Endothelial cell of umbilical vein (primary cell): ENCODE results near the gene VPS35. TPM values are rescaled to one million over a fixed set of nuclear protein-coding genes. Genes with fewer than 3 reads are reported as not detected.
A peak's percentile ranks its signal among the peaks of the same experiment; 100 is the strongest.

Experiments
- Bru-seq: library from RNA; stranded (reverse); fragments of 400-500 nt; gene quantifications from one replicate; lab custom pipeline; 2021; lab: Mats Ljungman, UMichigan
- BruChase-seq, 2 experiments: library from RNA; stranded (reverse); fragments of 400-500 nt; gene quantifications; one replicate each; lab custom pipeline; 2021; lab: Mats Ljungman, UMichigan
- BruUV-seq: library from RNA; stranded (reverse); fragments of 400-500 nt; replicated peaks from 2 replicates; lab custom pipeline; 2021; lab: Mats Ljungman, UMichigan
- CTCF ChIA-PET: fragments of 300-600, 350-600 bp; sonication (Branson Sonifier 250); formaldehyde crosslinking; loops from one replicate; lab custom pipeline; 2021; ENCODE audit warnings: antibody characterized with exemption, inconsistent platforms; lab: Charles Lee
- POLR2A ChIA-PET: fragments of 300-600, 350-600 bp; sonication (Branson Sonifier 250); formaldehyde crosslinking; loops from one replicate; lab custom pipeline; 2021; ENCODE audit warnings: antibody characterized with exemption, inconsistent platforms; lab: Charles Lee
- DNase-seq: peaks from one replicate; pipeline ENCODE4 v3.0.0-alpha.2; 2011; ENCODE audit warnings: low read depth, low spot score
- FAIRE-seq: peaks from 2 replicates; lab custom pipeline; 2011; peaks lifted over from hg19 to GRCh38; lab: Jason Lieb, UNC
- H2AFZ ChIP-seq: 2 replicates; pipeline ENCODE4 v1.6.0; 2012; ENCODE audit warnings: low read depth, low read length, control low read depth, inconsistent platforms
- H3K27ac ChIP-seq: 2 replicates; pipeline ENCODE4 v1.5.1; 2011; ENCODE audit warnings: low read depth, mild to moderate bottlenecking, control low read depth, low read length, moderate library complexity; ENCODE audit not compliant: insufficient read depth
- H3K27me3 ChIP-seq, 2 experiments: 2 replicates each; pipeline versions ENCODE4 v1.6.0 to v1.6.1; 2011; ENCODE audit warnings: low read length in 2 of 2, mixed read lengths in 1 of 2; ENCODE audit not compliant: control insufficient read depth in 2 of 2, insufficient read depth in 2 of 2
- H3K36me3 ChIP-seq, 2 experiments: 2 replicates in 1 of 2; 3 replicates in 1 of 2; pipeline ENCODE4 v1.5.1; 2011; ENCODE audit warnings: low read length in 2 of 2, mild to moderate bottlenecking in 1 of 2, moderate library complexity in 1 of 2; ENCODE audit not compliant: control insufficient read depth in 2 of 2, insufficient read depth in 2 of 2; ENCODE audit errors: extremely low read depth in 1 of 2
- H3K4me1 ChIP-seq: 3 replicates; pipeline ENCODE4 v1.5.1; 2011; ENCODE audit warnings: mild to moderate bottlenecking, low read length; ENCODE audit not compliant: control insufficient read depth, insufficient read depth; ENCODE audit errors: extremely low read depth
- H3K4me2 ChIP-seq: 2 replicates; pipeline ENCODE4 v1.6.1; 2011; ENCODE audit warnings: low read length, control low read depth, mixed read lengths; ENCODE audit not compliant: insufficient read depth
- H3K4me3 ChIP-seq, 3 experiments: fragments of 200-600 bp in 1 of 3; sonication (generic), shearing (Covaris generic) in 1 of 3; replicated peaks in 1 of 3; 2 replicates each; pipeline ENCODE4 v1.5.1; 2011 to 2016; ENCODE audit warnings: control low read depth in 3 of 3, low read length in 3 of 3, mild to moderate bottlenecking in 2 of 3, inconsistent platforms in 1 of 3, low read depth in 1 of 3, moderate library complexity in 1 of 3; ENCODE audit not compliant: insufficient read depth in 1 of 3
- H3K79me2 ChIP-seq: 2 replicates; pipeline ENCODE4 v1.6.0; 2012; ENCODE audit warnings: low read length, inconsistent platforms; ENCODE audit not compliant: control insufficient read depth, insufficient read depth
- H3K9ac ChIP-seq: replicated peaks from 2 replicates; pipeline ENCODE3; 2011; ENCODE audit warnings: low read length, control low read depth; ENCODE audit not compliant: insufficient read depth; ENCODE audit errors: extremely low read depth
- H3K9me1 ChIP-seq: replicated peaks from 3 replicates; pipeline ENCODE4 v1.6.0; 2011; ENCODE audit warnings: mild to moderate bottlenecking, low read length; ENCODE audit not compliant: control insufficient read depth, insufficient read depth; ENCODE audit errors: extremely low read depth
- H3K9me3 ChIP-seq: replicated peaks from 2 replicates; pipeline ENCODE4 v1.5.1; 2012; ENCODE audit warnings: low read length, inconsistent platforms; ENCODE audit not compliant: control insufficient read depth, insufficient read depth
- H4K20me1 ChIP-seq: replicated peaks from 2 replicates; pipeline ENCODE3; 2011; ENCODE audit warnings: mild to moderate bottlenecking, low read length; ENCODE audit not compliant: control insufficient read depth, insufficient read depth; ENCODE audit errors: extremely low read depth
- CTCF ChIP-seq, 2 donors: IDR thresholded peaks; 1 replicate in 1 of 2; 2 replicates in 1 of 2; pipeline ENCODE4 v1.5.1; 2011; ENCODE audit warnings: low read length in 2 of 2, mild to moderate bottlenecking in 2 of 2, moderate library complexity in 2 of 2, control low read depth in 1 of 2, inconsistent platforms in 1 of 2, low read depth in 1 of 2; ENCODE audit not compliant: insufficient read depth in 1 of 2; ENCODE audit errors: extremely low read depth in 1 of 2
- EZH2 ChIP-seq: IDR thresholded peaks from 2 replicates; pipeline ENCODE4 v1.6.1; 2012; ENCODE audit warnings: borderline replicate concordance, low read depth, mild to moderate bottlenecking, moderate library complexity, low read length, inconsistent platforms; ENCODE audit not compliant: severe bottlenecking
- FOS ChIP-seq: IDR thresholded peaks from 2 replicates; pipeline ENCODE4 v1.6.1; 2011; ENCODE audit warnings: mild to moderate bottlenecking, low read length, moderate library complexity, borderline replicate concordance; ENCODE audit not compliant: insufficient read depth
- GATA2 ChIP-seq: IDR thresholded peaks from 2 replicates; pipeline ENCODE4 v1.7.0; 2011; ENCODE audit warnings: low read depth, mild to moderate bottlenecking, moderate library complexity, mixed read lengths, low read length; ENCODE audit not compliant: insufficient read length, insufficient read depth
- JUN ChIP-seq: IDR thresholded peaks from 2 replicates; pipeline ENCODE4 v1.6.1; 2011; ENCODE audit warnings: borderline replicate concordance, low read depth; ENCODE audit not compliant: insufficient read length, insufficient read depth
- MAX ChIP-seq: IDR thresholded peaks from 2 replicates; pipeline ENCODE4 v1.6.1; 2011; ENCODE audit not compliant: insufficient read depth, insufficient read length
- MYC ChIP-seq: IDR thresholded peaks from one replicate; pipeline ENCODE4 v1.6.1; 2011; ENCODE audit warnings: mild to moderate bottlenecking, low read depth, low read length
- POLR2A ChIP-seq: IDR thresholded peaks from 2 replicates; pipeline ENCODE4 v1.6.1; 2012; ENCODE audit warnings: low read depth, mild to moderate bottlenecking, control low read depth, low read length
- POLR2AphosphoS5 ChIP-seq: IDR thresholded peaks from 2 replicates; pipeline ENCODE4 v1.6.1; 2012; ENCODE audit warnings: low read depth, mild to moderate bottlenecking, control low read depth, low read length, moderate library complexity; ENCODE audit not compliant: insufficient read depth
- dilution Hi-C: fragments of 300-500 bp; cut with MboI; formaldehyde crosslinking; loops from one replicate; pipeline ENCODE4 v1.15.0; 2019; ENCODE audit warnings: low sequenced_read_pairs; ENCODE audit not compliant: extremely low pct_ligation_motif_present
- intact Hi-C: fragments of 100-400 bp; cut with micrococcal nuclease; formaldehyde crosslinking; loops from one replicate; pipeline ENCODE4 v1.10.0; 2022
- long read RNA-seq: library from polyadenylated mRNA; stranded (forward); transcript quantifications from one replicate; pipeline ENCODE4 v2.0.0, GENCODE V29; 2021
- polyA minus RNA-seq, 3 experiments: library from RNA; depleted of rRNA, polyadenylated mRNA; stranded (reverse); fragments of >200 nt; gene quantifications; 1 replicate in 1 of 3; 2 replicates in 2 of 3; pipeline ENCODE4 v1.2.3, GENCODE V29; 2011
- polyA plus RNA-seq, 4 experiments: library from polyadenylated mRNA; depleted of rRNA in 3 of 4; stranded (reverse) in 3 of 4; unstranded in 1 of 4; fragments of >200 nt; gene quantifications; 2 replicates each; pipeline versions ENCODE4 v1.2.1 to v1.2.3, GENCODE V29; 2011 to 2012; ENCODE audit warnings: missing spikeins in 1 of 4
- total RNA-seq: library from RNA; stranded (reverse); gene quantifications from 2 replicates; pipeline ENCODE4 v1.2.3, GENCODE V29; 2021

VPS35 gene
- total RNA-seq (101 and 102 TPM in 2 replicates), polyA plus RNA-seq (11.6 and 19.7 TPM in 2 replicates), polyA minus RNA-seq (32.1 and 43.3 TPM in 2 replicates), Bru-seq, nascent RNA (percentile 86 among the genes with signal in this experiment), BruChase-seq, experiment 1, labeled RNA remaining after a 6-hour chase (percentile 96 among the genes with signal in this experiment), BruChase-seq, experiment 2, labeled RNA remaining after a 2-hour chase (percentile 88 among the genes with signal in this experiment)
- 21.5 and 22.9 TPM in 2 replicates for polyA plus RNA-seq (2011; cell fraction: cytosol; rRNA removed)
- 24.0 and 29.1 TPM in 2 replicates for polyA plus RNA-seq (2011; cell fraction: nucleus; rRNA removed)
- 87.9 and 126 TPM in 2 replicates for polyA plus RNA-seq (2012)
- 44.7 TPM for polyA minus RNA-seq (2011; cell fraction: cytosol; rRNA and poly(A)+ RNA removed)
- 47.1 and 70.2 TPM in 2 replicates for polyA minus RNA-seq (2011; cell fraction: nucleus; rRNA and poly(A)+ RNA removed)
- long read RNA-seq, full-length matches to known transcripts: 276 of 361 reads
- long read RNA-seq, partial matches to known transcripts: 39 of 361 reads
- long read RNA-seq, other reads (novel, unspliced or antisense): 46 of 361 reads

- peak within 1 kb of the TSS; percentile 97 for H3K4me2 ChIP-seq
- FAIRE-seq: peak; percentile 98
- intact Hi-C loops: loop anchor here (1.0 to 5.0 kb wide), 8 partner anchors 16 to 454 kb away; partner anchors contain the start of genes C16orf87, DNAJA2, GPT2 and NETO2
- no peaks in the 10 kb centered on the region for H3K27me3 ChIP-seq
- no peaks in the 10 kb centered on the region for H3K9me1 ChIP-seq
- peaks cover 0 to 4% of the 10 kb centered on the region in 2 experiments for H3K36me3 ChIP-seq
- peak within 1 kb of the TSS; percentile 70 for H3K27ac ChIP-seq
- peak within 1 kb of the TSS; percentile 69 for H2AFZ ChIP-seq
- peak within 1 kb of the TSS; percentile 66 to 96 (median 81) for H3K4me3 ChIP-seq
- H3K4me1 ChIP-seq: peaks cover 30% of the 10 kb centered on the region
- ChIA-PET POLR2A (no interaction called here), CTCF (interaction anchor here (2.9 kb wide), 1 partner anchor 15 kb away, joined by 14 read pairs; no protein-coding TSS in a partner anchor)
- H3K9me3 ChIP-seq: no peaks in the 10 kb centered on the region
- dilution Hi-C loops: no loop called here
- peak; percentile 99 for DNase-seq
- peak within 1 kb of the TSS; percentile 79 for H3K9ac ChIP-seq
- peak; percentile 74 for TF ChIP-seq POLR2A
- TF ChIP-seq JUN: no peak
- TF ChIP-seq CTCF (IDR thresholded peaks at IDR 0.05; ENCODE audit: extremely low read depth in 1 of 2, insufficient read depth in 1 of 2, low read depth in 1 of 2, low read length in 2 of 2): peak in 1 of 2 donors; percentile 17
- no peak for TF ChIP-seq MYC
- TF ChIP-seq POLR2AphosphoS5: peak; percentile 58
- no peak for TF ChIP-seq EZH2
- no peak for TF ChIP-seq GATA2
- peak; percentile 72 for TF ChIP-seq MAX
- TF ChIP-seq FOS: no peak
- BruUV-seq: no TSS peak
- peaks cover 67% of the 10 kb centered on the region for H3K79me2 ChIP-seq
- H4K20me1 ChIP-seq: peaks cover 12% of the 10 kb centered on the region
Observed at GRCh38 chr16:46688654-46689364, at the start of gene VPS35. Gene VPS35, minus strand, starts transcription at chr16:46689178. Its CDS starts 45 bp downstream, at chr16:46689133.
